Fibroblast of lung (primary cell): ENCODE measurements around the gene PLA1A. TPM values are rescaled to one million over a fixed set of nuclear protein-coding genes. Genes with fewer than 3 reads are reported as not detected.

Experiments
- DNase-seq, 2 donors: peaks; one replicate each; pipeline versions ENCODE4 v3.0.0 to v3.0.0-alpha.2; 2010; ENCODE audit warnings: low read depth in 2 of 2
- H2AFZ ChIP-seq: 2 replicates; pipeline ENCODE4 v1.5.1; 2012; ENCODE audit warnings: low read length, control low read depth, inconsistent platforms
- H3K27ac ChIP-seq: 2 replicates; pipeline ENCODE4 v1.5.1; 2011; ENCODE audit warnings: low read length, control low read depth; ENCODE audit not compliant: insufficient read depth
- H3K27me3 ChIP-seq: 2 replicates; pipeline ENCODE4 v1.5.1; 2011; ENCODE audit warnings: mild to moderate bottlenecking, low read length; ENCODE audit not compliant: control insufficient read depth, insufficient read depth
- H3K36me3 ChIP-seq: 2 replicates; pipeline ENCODE4 v1.5.1; 2011; ENCODE audit warnings: low read length; ENCODE audit not compliant: control insufficient read depth, insufficient read depth
- H3K4me1 ChIP-seq: 2 replicates; pipeline ENCODE4 v1.5.1; 2011; ENCODE audit warnings: low read length; ENCODE audit not compliant: control insufficient read depth, insufficient read depth; ENCODE audit errors: extremely low read depth
- H3K4me2 ChIP-seq: 2 replicates; pipeline ENCODE4 v1.5.1; 2011; ENCODE audit warnings: low read length, control low read depth; ENCODE audit not compliant: insufficient read depth; ENCODE audit errors: extremely low read depth
- H3K4me3 ChIP-seq, 4 experiments: fragments of 200-600 bp in 1 of 4; sonication (generic) in 1 of 4; replicated peaks in 1 of 4; 2 replicates each; pipeline ENCODE4 v1.5.1; 2011 to 2016; ENCODE audit warnings: low read length in 4 of 4, low read depth in 3 of 4, mild to moderate bottlenecking in 3 of 4, control low read depth in 2 of 4, inconsistent platforms in 1 of 4, mixed read lengths in 1 of 4; ENCODE audit not compliant: insufficient read depth in 1 of 4; ENCODE audit errors: control extremely low read depth in 1 of 4
- H3K79me2 ChIP-seq: 2 replicates; pipeline ENCODE4 v1.5.1; 2012; ENCODE audit warnings: mild to moderate bottlenecking, low read length, inconsistent platforms; ENCODE audit not compliant: control insufficient read depth, insufficient read depth
- H3K9ac ChIP-seq: 2 replicates; pipeline ENCODE4 v1.5.1; 2011; ENCODE audit warnings: mild to moderate bottlenecking, low read length, control low read depth; ENCODE audit not compliant: insufficient read depth
- H3K9me3 ChIP-seq: 2 replicates; pipeline ENCODE4 v1.5.1; 2012; ENCODE audit warnings: low read depth, low read length; ENCODE audit not compliant: control insufficient read depth, insufficient read depth
- H4K20me1 ChIP-seq: 2 replicates; pipeline ENCODE4 v1.5.1; 2011; ENCODE audit warnings: low read length; ENCODE audit not compliant: control insufficient read depth, insufficient read depth; ENCODE audit errors: extremely low read depth
- CTCF ChIP-seq, 2 donors: IDR thresholded peaks in 1 of 2; conservative IDR thresholded peaks in 1 of 2; 1 replicate in 1 of 2; 2 replicates in 1 of 2; pipeline ENCODE4 v1.5.1; 2011 to 2012; ENCODE audit warnings: low read length in 2 of 2, control low read depth in 1 of 2, inconsistent platforms in 1 of 2, low read depth in 1 of 2, mild to moderate bottlenecking in 1 of 2
- EZH2 ChIP-seq: IDR thresholded peaks from 2 replicates; pipeline ENCODE4 v1.5.1; 2012; ENCODE audit warnings: low read length, control low read depth, mild to moderate bottlenecking; ENCODE audit errors: missing control alignments
- polyA plus RNA-seq, 2 donors: library from polyadenylated mRNA; depleted of rRNA in 1 of 2; stranded (reverse) in 1 of 2; unstranded in 1 of 2; fragments of >200 nt; gene quantifications; 2 replicates each; pipeline ENCODE4 v1.2.1, GENCODE V29; 2011 to 2012; ENCODE audit warnings: missing spikeins in 1 of 2
- total RNA-seq: library from RNA; depleted of rRNA; stranded (reverse); fragments of >200 nt; gene quantifications from 2 replicates; pipeline ENCODE4 v1.2.1, GENCODE V29; 2014

Gene PLA1A
- total and polyA plus RNA-seq, 2 donors (not counting 1 experiment from before 2014, with no cell fraction given), result under 0.01 TPM; not detected in 1

- no peak for TF ChIP-seq CTCF (conservative IDR thresholded peaks at IDR 0.05 in 1 of 2, IDR thresholded peaks at IDR 0.05 in 1 of 2; ENCODE audit: low read depth in 1 of 2, low read length in 2 of 2)
- no peak for TF ChIP-seq EZH2
- H3K36me3 ChIP-seq, result no peaks in the 10 kb centered on the region
- no peak for DNase-seq
- peaks cover 4% of the 10 kb centered on the region for H3K27me3 ChIP-seq
- no peaks in the 10 kb centered on the region for H3K9me3 ChIP-seq
- no peak overlapping the region for H2AFZ ChIP-seq
- no peaks in the 10 kb centered on the region for H3K79me2 ChIP-seq
- H3K4me3 ChIP-seq, result no peak overlapping the region
- no peaks in the 10 kb centered on the region for H3K4me1 ChIP-seq
- H4K20me1 ChIP-seq, result no peaks in the 10 kb centered on the region
- no peak overlapping the region for H3K4me2 ChIP-seq
- no peak overlapping the region for H3K9ac ChIP-seq
- H3K27ac ChIP-seq, result no peak overlapping the region
These were observed 26.5 kb downstream of the PLA1A start for GRCh38 chr3:119624002-119624720.

GRCh38 chr3:119625451-119626153, 27.9 kb downstream of the PLA1A start:
- H2AFZ ChIP-seq, result no peak overlapping the region
- peaks cover 4% of the 10 kb centered on the region for H3K27me3 ChIP-seq
- H3K36me3 ChIP-seq, result no peaks in the 10 kb centered on the region
- no peaks in the 10 kb centered on the region for H4K20me1 ChIP-seq
- H3K79me2 ChIP-seq, result no peaks in the 10 kb centered on the region
- no peak overlapping the region for H3K4me2 ChIP-seq
- DNase-seq, result no peak
- no peak overlapping the region for H3K9ac ChIP-seq
- H3K4me3 ChIP-seq, result no peak overlapping the region
- no peak overlapping the region for H3K27ac ChIP-seq
- TF ChIP-seq CTCF (conservative IDR thresholded peaks at IDR 0.05 in 1 of 2, IDR thresholded peaks at IDR 0.05 in 1 of 2; ENCODE audit: low read depth in 1 of 2, low read length in 2 of 2), result no peak
- TF ChIP-seq EZH2, result no peak
- peaks cover under 1% of the 10 kb centered on the region for H3K4me1 ChIP-seq
- H3K9me3 ChIP-seq, result no peaks in the 10 kb centered on the region

- Histone ChIP-seq H3K4me3 (no peak overlapping the region), H3K9me3 (no peaks in the 10 kb centered on the region), H3K36me3 (no peaks in the 10 kb centered on the region), H3K4me1 (peaks cover 3% of the 10 kb centered on the region), H4K20me1 (no peaks in the 10 kb centered on the region), H3K9ac (no peak overlapping the region), H3K4me2 (no peak overlapping the region), H2AFZ (no peak overlapping the region), H3K79me2 (no peaks in the 10 kb centered on the region), H3K27ac (no peak overlapping the region), H3K27me3 (no peaks in the 10 kb centered on the region)
- TF ChIP-seq CTCF (conservative IDR thresholded peaks at IDR 0.05 in 1 of 2, IDR thresholded peaks at IDR 0.05 in 1 of 2; ENCODE audit: low read depth in 1 of 2, low read length in 2 of 2) (no peak), EZH2 (no peak)
- DNase-seq, result no peak
These were observed 28.5 kb downstream of the PLA1A start for GRCh38 chr3:119626196-119626595.
